ENCODE data around the gene B4GALT7.
"Not testable (repeated sequence)": the region's sequence is repeated elsewhere in the genome, so short reads cannot be mapped to it uniquely, and the experiment has no call there.

Gene B4GALT7

DNA sequence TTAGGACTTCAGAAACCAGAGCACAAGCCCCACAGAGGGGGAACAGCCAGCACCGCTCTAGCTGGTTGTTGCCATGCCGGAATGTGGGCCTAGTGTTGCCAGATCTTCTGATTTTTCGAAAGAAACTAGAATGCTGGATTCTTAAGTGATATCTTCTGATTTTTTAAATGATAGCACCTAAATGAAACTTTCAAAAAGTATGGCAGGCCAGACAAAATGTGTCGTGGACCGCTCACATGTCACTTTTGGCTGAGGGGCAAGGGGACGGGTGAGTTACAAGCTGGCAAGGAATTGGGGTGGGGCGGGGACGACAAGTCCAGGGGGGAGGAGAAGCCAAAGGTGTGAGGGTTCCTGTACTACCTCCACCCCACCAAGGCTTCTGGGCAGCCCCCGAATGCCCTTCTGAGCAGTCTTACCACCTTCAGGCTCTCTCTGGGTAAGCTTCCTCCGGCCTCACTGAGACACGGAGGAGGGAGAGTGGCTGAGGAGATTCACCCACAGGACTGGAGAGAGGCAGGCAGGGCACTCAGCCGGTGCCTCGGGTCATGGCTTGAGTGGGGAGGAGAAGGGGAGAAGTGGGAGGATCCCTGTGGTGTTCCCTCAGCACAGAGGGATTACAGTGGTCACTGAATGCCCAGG lies 10.3 kb downstream of the B4GALT7 start:
- DNase-seq = no peak

GRCh38 chr5:177610770-177611445 lies 11.0 kb downstream of the B4GALT7 start:
- no peak for DNase-seq

GRCh38 chr5:177611446-177612214 lies 11.7 kb downstream of the B4GALT7 start:
- DNase-seq = no peak

DNA sequence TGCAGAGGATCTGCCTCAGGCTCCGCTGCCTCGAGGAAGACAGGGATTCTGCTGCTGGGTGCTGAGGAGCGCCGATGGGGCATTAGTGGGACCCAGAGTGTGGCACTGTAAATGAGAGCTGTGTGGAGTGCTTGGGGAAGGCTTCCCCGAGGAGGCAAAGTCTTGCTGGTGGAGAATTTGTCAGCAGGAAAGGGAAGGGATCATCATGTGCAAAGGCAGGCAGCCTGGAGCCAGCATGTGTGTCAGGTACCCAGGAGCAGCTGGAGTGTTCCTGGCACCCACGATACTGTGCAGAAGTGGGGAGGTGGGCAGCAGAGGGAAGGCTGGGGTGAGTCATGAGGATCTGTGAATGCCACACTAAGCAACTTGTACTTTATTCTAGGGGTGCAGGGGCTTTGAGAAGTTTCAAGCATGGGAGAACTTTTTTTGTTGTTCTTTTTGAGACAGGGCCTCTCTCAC lies 12.3 kb downstream of the B4GALT7 start:
- no peak for DNase-seq

GRCh38 chr5:177620560-177620959 lies 20.6 kb downstream of the B4GALT7 start:
- DNase-seq = no peak

GRCh38 chr5:177624172-177624571 lies 24.2 kb downstream of the B4GALT7 start:
- DNase-seq = not testable (repeated sequence)

- not testable (repeated sequence) for DNase-seq
Measured at GRCh38 chr5:177630186-177630585, 30.3 kb downstream of the B4GALT7 start.

DNA sequence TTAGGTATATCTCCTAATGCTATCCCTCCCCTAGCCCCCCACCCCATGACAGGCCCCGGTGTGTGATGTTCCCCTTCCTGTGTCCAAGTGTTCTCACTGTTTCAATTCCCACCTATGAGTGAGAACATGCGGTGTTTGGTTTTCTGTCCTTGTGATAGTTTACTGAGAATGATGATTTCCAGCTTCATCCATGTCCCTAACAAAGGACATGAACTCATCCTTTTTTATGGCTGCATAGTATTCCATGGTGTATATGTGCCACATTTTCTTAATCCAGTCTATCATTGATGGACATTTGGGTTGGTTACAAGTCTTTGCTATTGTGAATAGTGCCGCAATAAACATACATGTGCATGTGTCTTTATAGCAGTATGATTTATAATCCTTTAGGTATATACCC lies 35.0 kb downstream of the B4GALT7 start:
- DNase-seq = not testable (repeated sequence)

DNA sequence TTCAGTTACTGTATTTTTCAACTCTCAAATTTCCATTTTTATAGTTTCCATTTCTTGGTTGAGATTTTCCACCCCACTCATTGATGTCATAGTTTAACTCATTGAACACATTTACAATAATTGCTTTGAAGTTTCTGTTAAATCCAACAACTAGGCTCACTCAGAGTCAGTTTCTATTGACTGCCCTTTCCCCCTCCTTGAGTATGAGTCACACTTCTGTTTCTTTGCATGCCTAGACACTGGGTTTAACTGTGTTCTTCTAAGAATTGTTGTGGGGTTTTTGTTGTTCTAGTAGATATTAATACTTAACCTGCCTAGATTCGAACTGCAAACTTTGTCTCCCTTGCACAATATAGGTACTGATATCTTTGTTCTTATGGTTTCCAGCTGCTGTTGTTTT lies 45.5 kb downstream of the B4GALT7 start:
- DNase-seq = not testable (repeated sequence)

GRCh38 chr5:177651235-177651634 lies 51.3 kb downstream of the B4GALT7 start:
- DNase-seq = not testable (repeated sequence)

DNA sequence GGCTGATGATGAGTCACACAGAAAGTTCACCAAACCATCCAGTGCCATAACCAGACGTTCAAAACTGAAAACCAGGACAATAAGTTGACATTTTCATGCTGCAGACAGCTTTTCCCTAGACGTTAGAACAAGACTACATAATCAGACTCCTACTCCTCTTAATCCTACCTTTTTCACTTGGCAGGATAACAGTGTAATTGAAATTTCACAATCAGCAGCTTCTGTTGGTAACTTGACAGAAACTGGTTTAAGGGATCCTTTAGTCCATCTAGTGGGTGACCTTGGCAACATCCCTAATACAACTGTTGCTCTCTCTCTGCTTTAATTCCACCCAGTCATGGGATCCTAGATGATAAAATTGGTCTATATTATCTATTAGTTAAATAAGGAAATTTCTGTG lies 57.9 kb downstream of the B4GALT7 start:
- not testable (repeated sequence) for DNase-seq

GRCh38 chr5:177658542-177658941 lies 58.6 kb downstream of the B4GALT7 start:
- DNase-seq = not testable (repeated sequence)

Measured in NCI-H748 treated with DMSO at 0.1 percent for 48 hours (cell line).